Measurements from ENCODE around the gene SNRNP48. TPM values are rescaled to one million over a fixed set of nuclear protein-coding genes. Genes with fewer than 3 reads are reported as not detected.

SNRNP48 gene
- total RNA-seq, 2 experiments from 2014 or later, result 16.5 to 19.7 TPM

GRCh38 chr6:7617801-7618764, 28.1 kb downstream of the SNRNP48 start:
- peaks cover 18% of the 10 kb centered on the region for H3K4me1 Mint-ChIP-seq (ENCODE audit: low read depth)
- no peaks in the 10 kb centered on the region for H3K27me3 Mint-ChIP-seq (ENCODE audit: low read depth)
- CTCF ChIA-PET, result interaction anchor here (8.8 kb wide), 1 partner anchor 342 kb away, joined by 67 read pairs; no protein-coding TSS in a partner anchor
- H3K9me3 Mint-ChIP-seq (ENCODE audit: insufficient read depth), result no peaks in the 10 kb centered on the region
- POLR2A ChIA-PET, result no interaction called here
- no peak overlapping the region for H3K4me3 Mint-ChIP-seq
- peaks cover 2% of the 10 kb centered on the region for H3K36me3 Mint-ChIP-seq (ENCODE audit: low read depth)
- no peak for DNase-seq
- no peak overlapping the region for H3K27ac Mint-ChIP-seq
- peak; percentile 27 for ATAC-seq

DNA sequence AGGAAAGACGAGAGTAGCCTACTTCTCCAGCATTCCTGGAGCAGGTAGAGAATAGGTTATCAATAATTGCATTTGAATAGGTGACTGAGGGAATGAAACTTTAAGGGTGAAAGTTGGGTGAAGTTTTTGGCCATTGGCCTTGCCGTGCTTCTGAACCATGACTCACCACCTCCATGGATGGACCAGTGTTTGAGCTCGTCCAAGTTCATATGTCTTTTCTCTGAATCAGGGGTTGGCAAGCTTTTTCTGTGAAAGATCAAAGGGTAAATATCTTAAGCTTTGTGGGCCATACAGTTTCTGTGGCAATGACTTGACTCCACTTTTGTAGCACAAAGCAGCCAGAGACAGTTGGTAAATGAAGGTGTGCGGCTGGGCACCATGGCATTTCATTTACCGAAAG, 31.8 kb downstream of the SNRNP48 start:
- Mint-ChIP-seq H3K4me1 (ENCODE audit: low read depth) (peaks cover 12% of the 10 kb centered on the region), H3K27ac (no peak overlapping the region), H3K4me3 (no peak overlapping the region), H3K9me3 (ENCODE audit: insufficient read depth) (no peaks in the 10 kb centered on the region), H3K27me3 (ENCODE audit: low read depth) (peaks cover 6% of the 10 kb centered on the region), H3K36me3 (ENCODE audit: low read depth) (no peaks in the 10 kb centered on the region)
- POLR2A ChIA-PET, result interaction anchor here (0.5 to 1.3 kb wide), 2 partner anchors 9 to 468 kb away, joined by 4 to 5 read pairs; no protein-coding TSS in a partner anchor
- ATAC-seq (no peak), DNase-seq (no peak)
- CTCF ChIA-PET, result interaction anchor here (1.2 to 1.3 kb wide), 2 partner anchors 10 to 346 kb away, joined by 3 to 6 read pairs; no protein-coding TSS in a partner anchor

GRCh38 chr6:7624796-7625710, 35.1 kb downstream of the SNRNP48 start:
- ATAC-seq (no peak), DNase-seq (no peak)
- Mint-ChIP-seq H3K27me3 (ENCODE audit: low read depth) (peaks cover 6% of the 10 kb centered on the region), H3K27ac (no peak overlapping the region), H3K9me3 (ENCODE audit: insufficient read depth) (no peaks in the 10 kb centered on the region), H3K4me3 (no peak overlapping the region), H3K36me3 (ENCODE audit: low read depth) (no peaks in the 10 kb centered on the region), H3K4me1 (ENCODE audit: low read depth) (no peaks in the 10 kb centered on the region)
- ChIA-PET CTCF (interaction anchor here (0.7 kb wide), 1 partner anchor 10 kb away, joined by 4 read pairs; no protein-coding TSS in a partner anchor), POLR2A (no interaction called here)

DNA sequence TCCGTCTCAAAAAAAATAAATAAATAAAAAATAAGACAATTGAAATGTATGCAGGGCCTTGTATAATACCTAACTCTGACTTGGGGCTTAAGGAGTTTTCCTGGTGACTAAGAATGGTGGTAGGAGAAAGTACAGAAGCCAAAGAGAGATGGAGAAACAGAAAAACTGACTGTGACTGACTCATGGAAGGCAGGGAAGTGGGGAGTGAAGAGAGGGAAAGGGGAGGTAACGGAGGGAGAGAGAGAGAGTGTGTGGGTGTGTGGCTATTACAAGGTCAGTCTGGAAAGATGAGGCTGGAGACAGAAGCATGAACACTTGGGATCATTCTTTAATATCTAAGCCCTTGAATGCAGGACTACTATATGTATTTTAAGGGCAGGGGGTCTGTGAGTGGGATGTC, 38.5 kb downstream of the SNRNP48 start:
- ChIA-PET POLR2A (no interaction called here), CTCF (no interaction called here)
- no peaks in the 10 kb centered on the region for H3K9me3 Mint-ChIP-seq (ENCODE audit: insufficient read depth)
- H3K36me3 Mint-ChIP-seq (ENCODE audit: low read depth), result no peaks in the 10 kb centered on the region
- H3K27me3 Mint-ChIP-seq (ENCODE audit: low read depth), result peaks cover 6% of the 10 kb centered on the region
- H3K4me3 Mint-ChIP-seq, result no peak overlapping the region
- ATAC-seq (no peak), DNase-seq (no peak)
- no peak overlapping the region for H3K27ac Mint-ChIP-seq
- H3K4me1 Mint-ChIP-seq (ENCODE audit: low read depth), result no peaks in the 10 kb centered on the region

- Mint-ChIP-seq H3K4me1 (ENCODE audit: low read depth) (no peaks in the 10 kb centered on the region), H3K27ac (no peak overlapping the region), H3K4me3 (no peak overlapping the region), H3K9me3 (ENCODE audit: insufficient read depth) (no peaks in the 10 kb centered on the region), H3K36me3 (ENCODE audit: low read depth) (no peaks in the 10 kb centered on the region), H3K27me3 (ENCODE audit: low read depth) (peaks cover 4% of the 10 kb centered on the region)
- ATAC-seq (no peak), DNase-seq (no peak)
- POLR2A ChIA-PET, result no interaction called here
- CTCF ChIA-PET, result no interaction called here
Measured at GRCh38 chr6:7628909-7629308, 38.9 kb downstream of the SNRNP48 start.

- DNase-seq, result no peak
- Mint-ChIP-seq H3K4me1 (ENCODE audit: low read depth) (no peaks in the 10 kb centered on the region), H3K36me3 (ENCODE audit: low read depth) (no peaks in the 10 kb centered on the region), H3K4me3 (no peak overlapping the region), H3K27me3 (ENCODE audit: low read depth) (peaks cover 3% of the 10 kb centered on the region), H3K9me3 (ENCODE audit: insufficient read depth) (no peaks in the 10 kb centered on the region), H3K27ac (no peak overlapping the region)
- POLR2A ChIA-PET, result no interaction called here
- ATAC-seq, result no peak
- CTCF ChIA-PET, result no interaction called here
Measured at GRCh38 chr6:7629321-7629720, 39.3 kb downstream of the SNRNP48 start.

GRCh38 chr6:7630792-7631191, 40.8 kb downstream of the SNRNP48 start:
- Mint-ChIP-seq H3K4me1 (ENCODE audit: low read depth) (no peaks in the 10 kb centered on the region), H3K9me3 (ENCODE audit: insufficient read depth) (no peaks in the 10 kb centered on the region), H3K4me3 (no peak overlapping the region), H3K27me3 (ENCODE audit: low read depth) (peaks cover 2% of the 10 kb centered on the region), H3K36me3 (ENCODE audit: low read depth) (no peaks in the 10 kb centered on the region), H3K27ac (no peak overlapping the region)
- POLR2A ChIA-PET, result no interaction called here
- DNase-seq (no peak), ATAC-seq (no peak)
- CTCF ChIA-PET, result interaction anchor here (1.1 kb wide), 1 partner anchor 14 kb away, joined by 3 read pairs; no protein-coding TSS in a partner anchor

- peaks cover 2% of the 10 kb centered on the region for H3K27me3 Mint-ChIP-seq (ENCODE audit: low read depth)
- ATAC-seq, result no peak
- ChIA-PET CTCF (no interaction called here), POLR2A (no interaction called here)
- no peak for DNase-seq
- H3K4me3 Mint-ChIP-seq, result no peak overlapping the region
- no peaks in the 10 kb centered on the region for H3K36me3 Mint-ChIP-seq (ENCODE audit: low read depth)
- H3K4me1 Mint-ChIP-seq (ENCODE audit: low read depth), result no peaks in the 10 kb centered on the region
- no peak overlapping the region for H3K27ac Mint-ChIP-seq
- no peaks in the 10 kb centered on the region for H3K9me3 Mint-ChIP-seq (ENCODE audit: insufficient read depth)
Measured at GRCh38 chr6:7631466-7631865, 41.5 kb downstream of the SNRNP48 start.

- Mint-ChIP-seq H3K9me3 (ENCODE audit: insufficient read depth) (no peaks in the 10 kb centered on the region), H3K36me3 (ENCODE audit: low read depth) (no peaks in the 10 kb centered on the region), H3K27me3 (ENCODE audit: low read depth) (peaks cover 6% of the 10 kb centered on the region), H3K4me3 (no peak overlapping the region), H3K27ac (no peak overlapping the region), H3K4me1 (ENCODE audit: low read depth) (no peaks in the 10 kb centered on the region)
- ChIA-PET POLR2A (no interaction called here), CTCF (no interaction called here)
- DNase-seq (no peak), ATAC-seq (no peak)
Measured at GRCh38 chr6:7632501-7633290, 42.7 kb downstream of the SNRNP48 start.

DNA sequence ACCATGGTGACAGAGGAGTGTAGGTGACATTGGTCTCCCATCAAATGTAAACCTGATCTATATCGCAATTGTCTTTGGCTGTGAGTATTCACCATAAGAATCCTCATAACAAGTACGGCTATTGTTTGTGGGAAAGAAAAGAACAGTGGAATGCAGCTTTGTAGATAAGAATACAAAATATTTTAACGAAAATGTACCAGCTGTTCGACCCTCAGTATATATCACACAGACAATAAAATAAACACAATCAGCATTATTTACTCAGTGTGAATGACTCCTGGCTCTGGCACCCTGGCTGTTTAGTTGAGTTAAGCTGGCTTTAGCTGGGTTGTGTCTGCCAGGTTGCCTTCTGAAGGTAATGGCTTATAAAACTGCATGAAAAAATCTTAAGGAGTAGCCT, 43.4 kb downstream of the SNRNP48 start:
- Mint-ChIP-seq H3K4me1 (ENCODE audit: low read depth) (no peaks in the 10 kb centered on the region), H3K36me3 (ENCODE audit: low read depth) (no peaks in the 10 kb centered on the region), H3K9me3 (ENCODE audit: insufficient read depth) (no peaks in the 10 kb centered on the region), H3K27ac (no peak overlapping the region), H3K27me3 (ENCODE audit: low read depth) (peaks cover 7% of the 10 kb centered on the region), H3K4me3 (no peak overlapping the region)
- CTCF ChIA-PET, result no interaction called here
- no peak for DNase-seq
- POLR2A ChIA-PET, result no interaction called here
- ATAC-seq, result no peak

DNA sequence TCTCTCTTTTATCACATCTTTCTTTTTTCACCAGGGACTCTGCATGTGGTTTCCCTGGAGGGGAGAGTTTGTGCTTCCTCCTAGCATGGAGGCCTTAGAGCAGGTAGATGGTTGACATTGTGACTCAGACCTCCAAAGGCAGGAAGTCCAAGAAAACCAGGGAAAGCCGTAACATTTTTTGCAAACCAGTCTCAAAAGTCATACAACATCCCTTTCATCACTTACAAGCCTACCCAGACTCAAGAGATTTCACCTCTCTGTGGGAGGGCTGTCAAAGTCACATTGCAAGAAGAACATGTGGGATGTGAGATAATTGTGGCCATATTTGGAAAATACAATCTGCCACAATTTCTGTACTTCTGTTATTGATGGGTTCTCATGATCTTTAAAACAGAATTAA, 46.2 kb downstream of the SNRNP48 start:
- CTCF ChIA-PET, result no interaction called here

More for the DNA sequence above, 46.2 kb downstream of the SNRNP48 start:
- H3K27ac Mint-ChIP-seq, result no peak overlapping the region
- H3K27me3 Mint-ChIP-seq (ENCODE audit: low read depth), result peaks cover 8% of the 10 kb centered on the region
- no peaks in the 10 kb centered on the region for H3K4me1 Mint-ChIP-seq (ENCODE audit: low read depth)
- no peaks in the 10 kb centered on the region for H3K36me3 Mint-ChIP-seq (ENCODE audit: low read depth)
- no peak for ATAC-seq
- no peak for DNase-seq
- no peak overlapping the region for H3K4me3 Mint-ChIP-seq
- POLR2A ChIA-PET, result no interaction called here
- H3K9me3 Mint-ChIP-seq (ENCODE audit: insufficient read depth), result no peaks in the 10 kb centered on the region

Measured in activated CD8-positive, alpha-beta T cell treated with anti-CD3 and anti-CD28 coated beads, Interleukin-2, amount 10 ng/mL, durations not matched to agents 7 days and 5 days (primary cell).